SK-N-MC (cell line): ENCODE measurements around the gene PPM1A.

ENCODE experiments used
- EZH2 ChIP-seq: fragments of 200-600 bp; sonication (generic); IDR thresholded peaks from one replicate; pipeline ENCODE4 v1.6.1; 2017; ENCODE audit warnings: antibody characterized with exemption
- POLR2AphosphoS5 ChIP-seq: IDR thresholded peaks from 2 replicates; pipeline ENCODE4 v1.6.1; 2012; ENCODE audit warnings: mild to moderate bottlenecking, low read depth, low read length, borderline replicate concordance

- TF ChIP-seq EZH2 (no peak), POLR2AphosphoS5 (no peak)
Measured at GRCh38 chr14:60274448-60274847, 25.4 kb downstream of the PPM1A start.
